Neutrophil (primary cell): Measurements from ENCODE around the gene CBX6.

Source experiments
- H3K27ac ChIP-seq: fragments of 200-600 bp; sonication (generic); 2 replicates; pipeline ENCODE4 v1.5.1; 2016; ENCODE audit warnings: mild to moderate bottlenecking, moderate library complexity
- H3K27me3 ChIP-seq: fragments of 200-600 bp; sonication (generic); 2 replicates; pipeline ENCODE4 v1.6.0; 2016; ENCODE audit warnings: mild to moderate bottlenecking
- H3K36me3 ChIP-seq: fragments of 200-600 bp; sonication (generic); 2 replicates; pipeline ENCODE4 v1.5.1; 2017
- H3K4me1 ChIP-seq, 2 experiments: fragments of 200-600 bp in 1 of 2; sonication (generic) in 1 of 2; 1 replicate in 1 of 2; 2 replicates in 1 of 2; pipeline versions ENCODE4 v1.5.1 to v1.6.1; 2013 to 2016; ENCODE audit warnings: low read depth in 1 of 2, low read length in 1 of 2, mild to moderate bottlenecking in 1 of 2, moderate library complexity in 1 of 2; ENCODE audit not compliant: control insufficient read depth in 1 of 2, insufficient read depth in 1 of 2
- H3K4me3 ChIP-seq, 2 experiments: fragments of 200-600 bp in 1 of 2; sonication (generic) in 1 of 2; 1 replicate in 1 of 2; 2 replicates in 1 of 2; pipeline ENCODE4 v1.5.1; 2013 to 2016; ENCODE audit warnings: low read depth in 1 of 2, low read length in 1 of 2, mild to moderate bottlenecking in 1 of 2, moderate library complexity in 1 of 2
- H3K9me3 ChIP-seq: fragments of 200-600 bp; sonication (generic); 2 replicates; pipeline ENCODE4 v1.5.1; 2016
- TF ChIP-seq, protein P1 (sequence below): fragments of 200-600 bp; sonication (generic); IDR thresholded peaks from 2 replicates; pipeline ENCODE4 v1.5.1; 2016; ENCODE audit warnings: antibody characterized with exemption

CBX6 gene

DNA sequence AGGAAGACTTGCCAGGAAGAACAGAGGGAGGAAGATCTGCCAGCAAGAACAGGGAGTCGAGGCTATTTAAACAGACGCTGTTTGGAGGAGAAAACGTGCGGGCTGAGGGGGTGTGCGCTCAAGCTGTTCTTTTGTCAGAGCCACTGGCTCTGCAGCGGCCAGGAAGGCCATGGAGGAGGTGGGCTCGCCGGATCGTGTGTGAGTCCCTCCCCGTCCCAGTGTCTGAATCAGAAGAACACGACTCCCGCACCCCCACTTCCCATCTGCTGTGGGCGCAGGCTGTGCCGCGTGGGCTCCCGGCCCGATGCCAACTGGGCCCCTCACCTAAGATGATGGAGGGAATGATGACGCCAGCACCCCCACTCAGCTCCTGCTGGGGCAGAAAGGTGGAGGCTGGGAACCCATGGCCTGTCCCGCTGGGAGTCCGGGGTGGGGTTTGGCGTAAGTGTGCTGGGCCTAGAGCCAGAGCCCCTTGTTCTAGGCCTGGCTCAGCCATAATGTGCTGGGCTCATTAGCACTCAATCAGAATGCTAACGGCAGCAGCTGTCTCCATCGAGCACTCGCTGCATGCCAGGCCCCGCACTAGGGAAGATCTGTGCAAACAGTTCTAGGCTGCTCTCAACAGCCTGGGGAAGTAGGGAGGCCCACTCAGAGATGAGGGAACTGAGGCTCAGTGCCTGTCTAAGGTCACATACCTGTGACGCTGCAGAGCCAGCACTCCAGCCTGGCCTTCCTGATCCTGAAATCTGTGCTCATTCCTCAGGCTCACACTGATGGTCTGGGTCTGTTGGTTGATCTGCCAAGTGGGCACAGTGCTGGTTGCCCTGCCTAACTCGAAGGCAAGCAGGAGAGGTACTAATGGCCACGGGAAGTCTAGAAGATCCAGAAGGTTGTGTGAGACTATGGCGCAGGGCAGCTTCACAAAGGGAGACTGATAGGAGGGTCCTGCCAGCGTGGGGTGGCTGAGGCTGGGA is 39.7 kb downstream of the CBX6 start:
- Histone ChIP-seq H3K36me3 (no peaks in the 10 kb centered on the region), H3K4me1 (no peaks in the 10 kb centered on the region), H3K27me3 (peaks cover 6% of the 10 kb centered on the region), H3K4me3 (no peak overlapping the region), H3K9me3 (no peaks in the 10 kb centered on the region), H3K27ac (no peak overlapping the region)
- TF ChIP-seq, protein P1, sequence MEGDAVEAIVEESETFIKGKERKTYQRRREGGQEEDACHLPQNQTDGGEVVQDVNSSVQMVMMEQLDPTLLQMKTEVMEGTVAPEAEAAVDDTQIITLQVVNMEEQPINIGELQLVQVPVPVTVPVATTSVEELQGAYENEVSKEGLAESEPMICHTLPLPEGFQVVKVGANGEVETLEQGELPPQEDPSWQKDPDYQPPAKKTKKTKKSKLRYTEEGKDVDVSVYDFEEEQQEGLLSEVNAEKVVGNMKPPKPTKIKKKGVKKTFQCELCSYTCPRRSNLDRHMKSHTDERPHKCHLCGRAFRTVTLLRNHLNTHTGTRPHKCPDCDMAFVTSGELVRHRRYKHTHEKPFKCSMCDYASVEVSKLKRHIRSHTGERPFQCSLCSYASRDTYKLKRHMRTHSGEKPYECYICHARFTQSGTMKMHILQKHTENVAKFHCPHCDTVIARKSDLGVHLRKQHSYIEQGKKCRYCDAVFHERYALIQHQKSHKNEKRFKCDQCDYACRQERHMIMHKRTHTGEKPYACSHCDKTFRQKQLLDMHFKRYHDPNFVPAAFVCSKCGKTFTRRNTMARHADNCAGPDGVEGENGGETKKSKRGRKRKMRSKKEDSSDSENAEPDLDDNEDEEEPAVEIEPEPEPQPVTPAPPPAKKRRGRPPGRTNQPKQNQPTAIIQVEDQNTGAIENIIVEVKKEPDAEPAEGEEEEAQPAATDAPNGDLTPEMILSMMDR: no peak

DNA sequence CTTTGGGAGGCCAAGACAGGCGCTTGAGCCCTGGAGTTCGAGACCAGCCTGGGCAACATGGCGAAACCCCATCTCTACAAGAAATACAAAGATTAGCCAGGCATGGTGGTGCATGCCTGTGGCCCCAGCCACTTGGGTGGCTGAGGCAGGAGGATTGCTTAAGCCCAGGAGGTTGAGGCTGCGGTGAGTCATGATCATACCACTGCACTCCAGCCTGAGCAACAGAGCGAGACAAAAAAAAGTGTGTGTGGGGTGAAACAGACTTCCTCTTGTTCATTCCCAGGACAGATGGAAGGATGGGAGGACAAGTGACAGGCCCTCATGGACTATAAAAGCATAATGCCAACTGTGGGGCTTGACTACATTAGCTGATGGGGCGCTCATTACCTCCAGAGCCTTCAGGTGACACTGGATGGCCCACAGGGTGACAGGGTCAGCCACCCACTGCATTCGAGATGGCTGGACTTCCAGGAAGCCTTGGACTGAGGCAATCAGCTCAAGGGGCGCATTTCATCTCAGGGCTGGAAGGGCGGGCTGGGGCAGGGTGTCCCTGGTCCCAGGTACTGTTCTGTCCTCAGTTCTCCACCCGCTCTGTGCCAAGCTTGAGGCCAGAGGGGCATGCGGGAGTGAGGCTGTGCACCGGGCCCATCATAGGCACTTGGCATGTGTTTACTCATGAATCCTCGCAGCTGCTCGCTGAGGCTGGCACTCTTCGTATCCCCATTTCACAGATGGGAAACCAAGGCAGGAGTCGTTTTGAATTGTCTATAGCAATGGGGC is 40.7 kb downstream of the CBX6 start:
- Histone ChIP-seq H3K4me3 (no peak overlapping the region), H3K9me3 (no peaks in the 10 kb centered on the region), H3K27ac (no peak overlapping the region), H3K4me1 (no peaks in the 10 kb centered on the region), H3K27me3 (no peaks in the 10 kb centered on the region), H3K36me3 (no peaks in the 10 kb centered on the region)
- TF ChIP-seq, protein P1: no peak

DNA sequence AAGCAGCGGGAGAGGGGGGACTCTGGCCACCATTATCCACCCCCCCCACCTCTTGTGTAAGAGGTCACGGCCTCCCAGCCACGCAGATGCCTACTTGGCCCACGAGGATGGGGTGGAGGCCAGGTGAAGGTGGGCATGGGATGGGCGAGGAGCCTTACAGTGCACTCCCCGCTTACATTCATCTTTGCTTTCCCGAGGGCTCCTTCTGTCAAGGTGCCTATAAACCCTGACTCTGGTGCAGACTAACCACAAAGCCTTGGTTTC is 41.2 kb downstream of the CBX6 start:
- no peaks in the 10 kb centered on the region for H3K36me3 ChIP-seq
- H3K27me3 ChIP-seq: no peaks in the 10 kb centered on the region
- no peaks in the 10 kb centered on the region for H3K9me3 ChIP-seq
- H3K27ac ChIP-seq: no peak overlapping the region
- H3K4me1 ChIP-seq: no peaks in the 10 kb centered on the region
- TF ChIP-seq, protein P1: no peak
- H3K4me3 ChIP-seq: no peak overlapping the region

DNA sequence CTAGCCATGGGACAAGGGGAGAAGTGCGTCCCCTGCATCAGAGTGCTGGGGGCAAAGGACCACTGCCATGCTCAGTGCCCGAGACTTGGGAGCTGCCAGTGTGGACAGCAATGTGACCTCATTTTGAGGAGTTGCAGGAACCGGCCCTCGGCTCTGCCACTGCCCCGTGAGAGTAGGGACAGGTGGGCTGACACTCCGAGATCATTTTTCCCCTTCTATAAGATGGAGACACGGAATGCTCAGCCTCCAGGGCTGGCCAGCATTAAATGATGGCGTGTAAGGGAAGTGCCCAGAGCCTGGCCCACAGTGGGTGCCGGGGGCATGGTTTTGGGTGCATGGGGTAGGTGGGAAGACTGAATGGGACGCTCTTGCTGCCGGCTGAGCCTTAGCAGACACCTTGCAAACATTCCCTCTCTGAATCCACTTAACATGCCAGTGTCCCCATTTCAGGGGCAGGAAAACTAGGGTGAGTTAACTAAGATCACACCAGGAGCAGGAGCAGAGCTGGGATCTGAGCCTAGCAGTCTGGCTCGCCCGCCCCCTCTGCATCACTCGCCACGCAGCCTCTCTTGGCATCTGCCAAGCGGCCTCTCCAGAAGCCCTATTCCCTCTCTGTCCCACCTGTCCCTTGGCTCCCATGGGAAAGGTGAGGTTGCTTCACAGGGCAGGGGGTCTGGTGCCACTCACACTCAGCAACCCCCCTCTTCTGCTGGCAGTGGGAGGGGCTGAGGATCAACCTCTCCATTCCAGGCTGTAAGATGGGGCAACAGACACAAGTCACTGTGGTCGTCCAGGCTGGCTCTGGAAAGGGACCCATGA is 41.8 kb downstream of the CBX6 start:
- Histone ChIP-seq H3K4me1 (no peaks in the 10 kb centered on the region), H3K36me3 (no peaks in the 10 kb centered on the region), H3K27me3 (no peaks in the 10 kb centered on the region), H3K9me3 (no peaks in the 10 kb centered on the region), H3K27ac (no peak overlapping the region), H3K4me3 (no peak overlapping the region)
- TF ChIP-seq, protein P1: no peak

DNA sequence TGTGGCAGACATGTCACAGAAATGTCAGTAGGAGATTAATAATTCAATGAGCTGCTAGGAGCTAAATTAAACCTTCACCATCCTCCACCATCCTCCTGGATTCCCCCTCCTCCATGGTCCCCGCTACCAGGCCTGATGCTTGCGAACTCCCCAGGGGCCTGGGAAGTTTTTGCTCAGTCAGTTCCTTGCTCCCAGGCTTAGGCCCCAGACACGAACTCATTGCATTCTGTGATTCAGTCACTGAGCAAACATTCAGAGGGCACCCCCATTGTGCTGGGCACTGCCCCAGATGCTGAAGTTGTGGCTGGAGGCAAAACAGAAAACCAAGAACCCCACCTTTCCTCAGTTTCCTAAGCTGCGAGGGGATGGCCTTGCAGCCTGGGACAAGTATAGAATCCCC is 42.5 kb downstream of the CBX6 start:
- H3K4me3 ChIP-seq: no peak overlapping the region
- H3K36me3 ChIP-seq: no peaks in the 10 kb centered on the region
- TF ChIP-seq, protein P1: no peak
- H3K9me3 ChIP-seq: no peaks in the 10 kb centered on the region
- H3K27me3 ChIP-seq: no peaks in the 10 kb centered on the region
- H3K27ac ChIP-seq: no peak overlapping the region
- no peaks in the 10 kb centered on the region for H3K4me1 ChIP-seq
